GM18951 (cell line): ENCODE measurements around the gene AANAT.
A peak's percentile ranks its signal among the peaks of the same experiment; 100 is the strongest.

Experiments
- POLR2A ChIP-seq: IDR thresholded peaks from 4 replicates; pipeline ENCODE4 v1.6.1; 2011; ENCODE audit warnings: mild to moderate bottlenecking; ENCODE audit not compliant: insufficient read length, insufficient read depth; ENCODE audit errors: extremely low read depth
- in situ Hi-C: fragments of 300-500 bp; cut with MboI; formaldehyde crosslinking; loops from one replicate; pipeline ENCODE4 v1.12.0; 2022; ENCODE audit warnings: low sequenced_read_pairs, mixed read lengths, inconsistent platforms; ENCODE audit not compliant: unreplicated experiment

The AANAT gene

GRCh38 chr17:76446449-76447231 lies 20.8 kb upstream of the AANAT start:
- in situ Hi-C loops, result no loop called here
- TF ChIP-seq POLR2A, result no peak

GRCh38 chr17:76447931-76448652 lies 19.3 kb upstream of the AANAT start:
- no peak for TF ChIP-seq POLR2A
- in situ Hi-C loops, result no loop called here

GRCh38 chr17:76449126-76449525 lies 18.3 kb upstream of the AANAT start:
- in situ Hi-C loops, result no loop called here

GRCh38 chr17:76451506-76451905 lies 15.9 kb upstream of the AANAT start:
- in situ Hi-C loops, result no loop called here
- no peak for TF ChIP-seq POLR2A

More at GRCh38 chr17:76449126-76449525, 18.3 kb upstream of the AANAT start:
- no peak for TF ChIP-seq POLR2A

GRCh38 chr17:76452127-76452659 lies 15.2 kb upstream of the AANAT start:
- no peak for TF ChIP-seq POLR2A
- in situ Hi-C loops, result no loop called here

- in situ Hi-C loops, result no loop called here
- TF ChIP-seq POLR2A, result peak; percentile 83
Observed at GRCh38 chr17:76452660-76453430, 14.6 kb upstream of the AANAT start, which contains the start of gene UBE2O. TSS of gene UBE2O (minus strand) at chr17:76453152. CDS start at chr17:76453141, 11 bp downstream.

- in situ Hi-C loops, result no loop called here
Observed at GRCh38 chr17:76453431-76453743, 14.0 kb upstream of the AANAT start.

GRCh38 chr17:76458580-76459490 lies 8.6 kb upstream of the AANAT start:
- in situ Hi-C loops, result no loop called here
- TF ChIP-seq POLR2A, result no peak

More at GRCh38 chr17:76453431-76453743, 14.0 kb upstream of the AANAT start:
- TF ChIP-seq POLR2A, result no peak

GRCh38 chr17:76459674-76460073 lies 7.7 kb upstream of the AANAT start:
- no peak for TF ChIP-seq POLR2A
- in situ Hi-C loops, result no loop called here

GRCh38 chr17:76461765-76462555 lies 5.4 kb upstream of the AANAT start:
- no peak for TF ChIP-seq POLR2A
- in situ Hi-C loops, result no loop called here

- TF ChIP-seq POLR2A, result no peak
- in situ Hi-C loops, result no loop called here
Observed at GRCh38 chr17:76462556-76463290, 4.7 kb upstream of the AANAT start.
